ENCODE data around the gene MUS81.

GRCh38 chr11:65906602-65907001, 46.4 kb downstream of the MUS81 start:
- TF ChIP-seq CTCF (IDR thresholded peaks at IDR 0.05; ENCODE audit: low read depth, low read length, poor library complexity, severe bottlenecking): no peak
- TF ChIP-seq EZH2phosphoT487 (IDR thresholded peaks at IDR 0.05; ENCODE audit: borderline replicate concordance, low read length): no peak

All from DOHH2 (cell line).